K562 (cell line): ENCODE results near the gene SLC16A4. TPM values are rescaled to one million over a fixed set of nuclear protein-coding genes. Genes with fewer than 3 reads are reported as not detected.

Experiments used
- ASH1L ChIP-seq: fragments of 450-650 bp; IDR thresholded peaks from 2 replicates; pipeline ENCODE4 v1.6.1; 2018; ENCODE audit warnings: borderline replicate concordance, mild to moderate bottlenecking, low read depth; ENCODE audit not compliant: partially characterized antibody
- BDP1 ChIP-seq: IDR thresholded peaks from 3 replicates; pipeline ENCODE4 v1.6.1; 2011; ENCODE audit not compliant: insufficient read length, insufficient read depth
- CREM ChIP-seq: IDR thresholded peaks from 2 replicates; pipeline ENCODE4 v1.6.1; 2014; ENCODE audit warnings: antibody characterized with exemption, low read depth
- CTBP1 ChIP-seq: fragments of 450-650 bp; IDR thresholded peaks from 2 replicates; pipeline ENCODE4 v1.6.1; 2016; ENCODE audit warnings: borderline replicate concordance
- E2F4 ChIP-seq: sonication (generic); formaldehyde crosslinking; IDR thresholded peaks from 2 replicates; pipeline ENCODE4 v1.8.0; 2022; ENCODE audit warnings: mild to moderate bottlenecking, low read depth, missing genetic modification reagents
- ETV1 ChIP-seq: fragments of 450-650 bp; conservative IDR thresholded peaks from 2 replicates; pipeline ENCODE4 v1.6.1; 2016; ENCODE audit warnings: missing genetic modification characterization, control low read depth, low read depth, missing compliant biosample characterization
- HDGF ChIP-seq: fragments of 450-650 bp; IDR thresholded peaks from 2 replicates; pipeline ENCODE4 v1.6.1; 2016
- MAFF ChIP-seq: IDR thresholded peaks from 2 replicates; pipeline ENCODE4 v1.6.1; 2012; ENCODE audit warnings: low read length, improper control_type of control experiment
- PCBP2 ChIP-seq: fragments of 200-400 bp; formaldehyde crosslinking; IDR thresholded peaks from 2 replicates; pipeline ENCODE4 v1.6.1; 2018; ENCODE audit warnings: low read length, low read depth, mild to moderate bottlenecking, moderate library complexity; ENCODE audit not compliant: poor library complexity, severe bottlenecking
- PYGO2 ChIP-seq: fragments of 450-650 bp; IDR thresholded peaks from 2 replicates; pipeline ENCODE4 v1.6.1; 2016; ENCODE audit warnings: mild to moderate bottlenecking, missing genetic modification characterization, moderate library complexity, missing compliant biosample characterization
- RCOR1 ChIP-seq, 2 experiments: IDR thresholded peaks; 2 replicates each; pipeline ENCODE4 v1.6.1; 2012; ENCODE audit warnings: low read depth in 2 of 2, low read length in 2 of 2, borderline replicate concordance in 1 of 2, improper control_type of control experiment in 1 of 2
- SMARCB1 ChIP-seq: IDR thresholded peaks from 2 replicates; pipeline ENCODE4 v1.6.1; 2011; ENCODE audit warnings: improper control_type of control experiment, low read depth; ENCODE audit not compliant: insufficient read length
- TFAP4 ChIP-seq: sonication (generic); formaldehyde crosslinking; IDR thresholded peaks from 2 replicates; pipeline ENCODE4 v1.8.0; 2022; ENCODE audit warnings: missing genetic modification reagents, mild to moderate bottlenecking, moderate library complexity, borderline replicate concordance
- ZKSCAN3 ChIP-seq: fragments of 250-450 bp; sonication (Bioruptor Pico); IDR thresholded peaks from 2 replicates; pipeline ENCODE4 v1.4.0; 2020
- ZNF583 ChIP-seq: fragments of 250-450 bp; sonication (Bioruptor Pico); IDR thresholded peaks from 2 replicates; pipeline ENCODE4 v1.4.0; 2020
- ZNF764 ChIP-seq: fragments of 250-450 bp; sonication (Bioruptor Pico); IDR thresholded peaks from 2 replicates; pipeline ENCODE4 v1.4.0; 2020; ENCODE audit warnings: low read depth, mild to moderate bottlenecking, moderate library complexity
- polyA plus RNA-seq, 8 experiments: library from polyadenylated mRNA; depleted of rRNA in 4 of 8; stranded (reverse) in 5 of 8; unstranded in 3 of 8; fragments of >200 nt; fragmentation: Nextera tagmentation in 2 of 8; fragmentation: Illumina TruSeq in 1 of 8; extraction: Ambion mirVana in 2 of 8; extraction: Trizol in 1 of 8; gene quantifications; 2 replicates each; pipeline versions ENCODE4 v1.2.1 to v1.2.3, GENCODE V29; 2011 to 2014; ENCODE audit warnings: inconsistent platforms in 1 of 8, missing spikeins in 1 of 8
- total RNA-seq, 7 experiments: library from RNA; depleted of rRNA in 6 of 7; stranded (reverse); fragments of >200 nt in 6 of 7; fragmentation: Illumina TruSeq in 2 of 7; extraction: Trizol in 2 of 7; gene quantifications; 2 replicates each; pipeline versions ENCODE4 v1.2.1 to v1.2.3, GENCODE V29; 2011 to 2021; ENCODE audit warnings: low replicate concordance in 1 of 7
- TF ChIP-seq, protein P1 (sequence below): sonication (generic); formaldehyde crosslinking; IDR thresholded peaks from 2 replicates; pipeline ENCODE4 v1.9.0; 2022; ENCODE audit warnings: mild to moderate bottlenecking, missing genetic modification reagents
- TF ChIP-seq, protein P2 (sequence below): sonication (generic); formaldehyde crosslinking; IDR thresholded peaks from 2 replicates; pipeline ENCODE4 v1.8.0; 2022; ENCODE audit warnings: mild to moderate bottlenecking, missing genetic modification reagents
- TF ChIP-seq, protein P3 (sequence below): fragments of 450-650 bp; IDR thresholded peaks from 2 replicates; pipeline ENCODE4 v1.6.1; 2017; ENCODE audit warnings: mild to moderate bottlenecking, moderate library complexity
- TF ChIP-seq, protein P4 (sequence below): fragments of 250-450 bp; sonication (Bioruptor Pico); IDR thresholded peaks from 2 replicates; pipeline ENCODE4 v1.4.0; 2020; ENCODE audit warnings: mild to moderate bottlenecking
- TF ChIP-seq, protein P5 (sequence below): fragments of 450-650 bp; conservative IDR thresholded peaks from 2 replicates; pipeline ENCODE4 v1.6.1; 2016; ENCODE audit warnings: missing genetic modification characterization, low read depth, mild to moderate bottlenecking, control low read depth, missing compliant biosample characterization

SLC16A4 gene
- total and polyA plus RNA-seq, 9 of the 15 experiments (the other 6 are each of a cell fraction or from before 2014, with no cell fraction given) = 0.04 to 0.31 (median 0.18) TPM; not detected in 1

GRCh38 chr1:110412576-110412975, 21.8 kb upstream of the SLC16A4 start (continued):
- TF ChIP-seq, protein P1, sequence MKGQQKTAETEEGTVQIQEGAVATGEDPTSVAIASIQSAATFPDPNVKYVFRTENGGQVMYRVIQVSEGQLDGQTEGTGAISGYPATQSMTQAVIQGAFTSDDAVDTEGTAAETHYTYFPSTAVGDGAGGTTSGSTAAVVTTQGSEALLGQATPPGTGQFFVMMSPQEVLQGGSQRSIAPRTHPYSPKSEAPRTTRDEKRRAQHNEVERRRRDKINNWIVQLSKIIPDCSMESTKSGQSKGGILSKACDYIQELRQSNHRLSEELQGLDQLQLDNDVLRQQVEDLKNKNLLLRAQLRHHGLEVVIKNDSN = peak; percentile 47
- TF ChIP-seq ZKSCAN3 (CRISPR knock-in tag) = no peak
- 0 out of 4 replicates have a peak, but pooled peaks of 1 of the 2 experiments have one; percentile 45 for TF ChIP-seq RCOR1 (IDR thresholded peaks at IDR 0.05; ENCODE audit: borderline replicate concordance in 1 of 2, low read depth in 2 of 2, low read length in 2 of 2)
- peak; percentile 65; the same call in 1 of the 2 replicates for TF ChIP-seq CTBP1
- TF ChIP-seq BDP1 = no peak
- no peak; the same call in 1 of the 2 replicates for TF ChIP-seq ZNF583 (CRISPR knock-in tag)
- TF ChIP-seq, protein P2, sequence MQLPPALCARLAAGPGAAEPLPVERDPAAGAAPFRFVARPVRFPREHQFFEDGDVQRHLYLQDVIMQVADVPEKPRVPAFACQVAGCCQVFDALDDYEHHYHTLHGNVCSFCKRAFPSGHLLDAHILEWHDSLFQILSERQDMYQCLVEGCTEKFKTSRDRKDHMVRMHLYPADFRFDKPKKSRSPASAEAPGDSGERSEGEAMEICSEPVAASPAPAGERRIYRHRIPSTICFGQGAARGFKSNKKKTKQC = no peak
- TF ChIP-seq MAFF = peak; percentile 32; the same call in 1 of the 2 replicates
- TF ChIP-seq, protein P3, sequence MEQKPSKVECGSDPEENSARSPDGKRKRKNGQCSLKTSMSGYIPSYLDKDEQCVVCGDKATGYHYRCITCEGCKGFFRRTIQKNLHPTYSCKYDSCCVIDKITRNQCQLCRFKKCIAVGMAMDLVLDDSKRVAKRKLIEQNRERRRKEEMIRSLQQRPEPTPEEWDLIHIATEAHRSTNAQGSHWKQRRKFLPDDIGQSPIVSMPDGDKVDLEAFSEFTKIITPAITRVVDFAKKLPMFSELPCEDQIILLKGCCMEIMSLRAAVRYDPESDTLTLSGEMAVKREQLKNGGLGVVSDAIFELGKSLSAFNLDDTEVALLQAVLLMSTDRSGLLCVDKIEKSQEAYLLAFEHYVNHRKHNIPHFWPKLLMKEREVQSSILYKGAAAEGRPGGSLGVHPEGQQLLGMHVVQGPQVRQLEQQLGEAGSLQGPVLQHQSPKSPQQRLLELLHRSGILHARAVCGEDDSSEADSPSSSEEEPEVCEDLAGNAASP = no peak
- TF ChIP-seq, protein P4, sequence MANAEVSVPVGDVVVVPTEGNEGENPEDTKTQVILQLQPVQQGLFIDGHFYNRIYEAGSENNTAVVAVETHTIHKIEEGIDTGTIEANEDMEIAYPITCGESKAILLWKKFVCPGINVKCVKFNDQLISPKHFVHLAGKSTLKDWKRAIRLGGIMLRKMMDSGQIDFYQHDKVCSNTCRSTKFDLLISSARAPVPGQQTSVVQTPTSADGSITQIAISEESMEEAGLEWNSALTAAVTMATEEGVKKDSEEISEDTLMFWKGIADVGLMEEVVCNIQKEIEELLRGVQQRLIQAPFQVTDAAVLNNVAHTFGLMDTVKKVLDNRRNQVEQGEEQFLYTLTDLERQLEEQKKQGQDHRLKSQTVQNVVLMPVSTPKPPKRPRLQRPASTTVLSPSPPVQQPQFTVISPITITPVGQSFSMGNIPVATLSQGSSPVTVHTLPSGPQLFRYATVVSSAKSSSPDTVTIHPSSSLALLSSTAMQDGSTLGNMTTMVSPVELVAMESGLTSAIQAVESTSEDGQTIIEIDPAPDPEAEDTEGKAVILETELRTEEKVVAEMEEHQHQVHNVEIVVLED (CRISPR knock-in tag) = no peak
- TF ChIP-seq ZNF764 = no peak
- no peak for TF ChIP-seq PYGO2 (tag)
- TF ChIP-seq PCBP2 = no peak
- TF ChIP-seq CREM = no peak
- TF ChIP-seq HDGF = peak; percentile 94
- peak; percentile 48; the same call in 1 of the 2 replicates for TF ChIP-seq E2F4 (CRISPR knock-in tag)
- TF ChIP-seq, protein P5, sequence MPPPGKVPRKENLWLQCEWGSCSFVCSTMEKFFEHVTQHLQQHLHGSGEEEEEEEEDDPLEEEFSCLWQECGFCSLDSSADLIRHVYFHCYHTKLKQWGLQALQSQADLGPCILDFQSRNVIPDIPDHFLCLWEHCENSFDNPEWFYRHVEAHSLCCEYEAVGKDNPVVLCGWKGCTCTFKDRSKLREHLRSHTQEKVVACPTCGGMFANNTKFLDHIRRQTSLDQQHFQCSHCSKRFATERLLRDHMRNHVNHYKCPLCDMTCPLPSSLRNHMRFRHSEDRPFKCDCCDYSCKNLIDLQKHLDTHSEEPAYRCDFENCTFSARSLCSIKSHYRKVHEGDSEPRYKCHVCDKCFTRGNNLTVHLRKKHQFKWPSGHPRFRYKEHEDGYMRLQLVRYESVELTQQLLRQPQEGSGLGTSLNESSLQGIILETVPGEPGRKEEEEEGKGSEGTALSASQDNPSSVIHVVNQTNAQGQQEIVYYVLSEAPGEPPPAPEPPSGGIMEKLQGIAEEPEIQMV (tag) = no peak
- TF ChIP-seq TFAP4 (CRISPR knock-in tag) = peak; percentile 35; the same call in 1 of the 2 replicates
- 0 out of 2 replicates have a peak, but pooled peaks have one; percentile 27 for TF ChIP-seq ETV1 (tag)
- no peak for TF ChIP-seq SMARCB1
- no peak for TF ChIP-seq ASH1L
